Chondrocyte (in vitro differentiated cells): ENCODE results near the gene MECP2. TPM values are rescaled to one million over a fixed set of nuclear protein-coding genes. Genes with fewer than 3 reads are reported as not detected.
"Not testable (repeated sequence)": the region's sequence is repeated elsewhere in the genome, so short reads cannot be mapped to it uniquely, and the experiment has no call there.

Experiments used
- DNase-seq: peaks from one replicate; pipeline ENCODE4 v3.0.0; 2021; ENCODE audit warnings: mixed read lengths, low spot score
- H3K27ac Mint-ChIP-seq: one replicate; pipeline ENCODE4 v1.8.0; 2021; ENCODE audit warnings: mild to moderate bottlenecking, moderate library complexity, mixed read lengths; ENCODE audit not compliant: unreplicated experiment
- H3K27me3 Mint-ChIP-seq: 2 replicates; pipeline ENCODE4 v1.8.0; 2021; ENCODE audit warnings: low read depth, mixed read lengths
- H3K36me3 Mint-ChIP-seq: 2 replicates; pipeline ENCODE4 v1.8.0; 2021; ENCODE audit warnings: low read depth, mixed read lengths
- H3K4me1 Mint-ChIP-seq: 2 replicates; pipeline ENCODE4 v1.8.0; 2021; ENCODE audit warnings: low read depth, mild to moderate bottlenecking, mixed read lengths
- H3K4me3 Mint-ChIP-seq: one replicate; pipeline ENCODE4 v1.8.0; 2021; ENCODE audit warnings: mild to moderate bottlenecking, moderate library complexity, mixed read lengths; ENCODE audit not compliant: unreplicated experiment
- H3K9me3 Mint-ChIP-seq: 2 replicates; pipeline ENCODE4 v1.8.0; 2021; ENCODE audit warnings: low read depth, mixed read lengths
- CTCF ChIP-seq: fragments of 200-600 bp; sonication (generic); IDR thresholded peaks from 2 replicates; pipeline ENCODE4 v1.5.0; 2021; ENCODE audit warnings: antibody characterized with exemption, mild to moderate bottlenecking, moderate library complexity
- total RNA-seq: library from RNA; stranded (reverse); gene quantifications from 3 replicates; pipeline ENCODE4 v1.2.1, GENCODE V29; 2021

Gene MECP2
- total RNA-seq, 1 donor from 2014 or later: 32.3 TPM

- H3K36me3 Mint-ChIP-seq: no peaks in the 10 kb centered on the region
- H3K4me1 Mint-ChIP-seq: peaks cover 11% of the 10 kb centered on the region
- H3K9me3 Mint-ChIP-seq: no peaks in the 10 kb centered on the region
- no peak overlapping the region for H3K27ac Mint-ChIP-seq
- H3K4me3 Mint-ChIP-seq: no peak overlapping the region
- H3K27me3 Mint-ChIP-seq: no peaks in the 10 kb centered on the region
- DNase-seq: no peak
- TF ChIP-seq CTCF: no peak
These were observed 97.5 kb downstream of the MECP2 start for GRCh38 chrX:154000051-154000450.

- Mint-ChIP-seq H3K27ac (no peak overlapping the region), H3K4me3 (no peak overlapping the region), H3K27me3 (no peaks in the 10 kb centered on the region), H3K4me1 (peaks cover 11% of the 10 kb centered on the region), H3K9me3 (no peaks in the 10 kb centered on the region), H3K36me3 (no peaks in the 10 kb centered on the region)
- TF ChIP-seq CTCF: no peak
- no peak for DNase-seq
These were observed 98.0 kb downstream of the MECP2 start for GRCh38 chrX:153999359-154000037.

GRCh38 chrX:153995504-153995903 is 102.0 kb downstream of the MECP2 start:
- no peaks in the 10 kb centered on the region for H3K36me3 Mint-ChIP-seq
- TF ChIP-seq CTCF: no peak
- no peaks in the 10 kb centered on the region for H3K9me3 Mint-ChIP-seq
- DNase-seq: no peak
- no peaks in the 10 kb centered on the region for H3K27me3 Mint-ChIP-seq
- H3K4me1 Mint-ChIP-seq: no peaks in the 10 kb centered on the region
- H3K27ac Mint-ChIP-seq: no peak overlapping the region
- H3K4me3 Mint-ChIP-seq: no peak overlapping the region

- H3K9me3 Mint-ChIP-seq, H3K27me3 Mint-ChIP-seq, DNase-seq, H3K27ac Mint-ChIP-seq, H3K36me3 Mint-ChIP-seq, H3K4me3 Mint-ChIP-seq, H3K4me1 Mint-ChIP-seq: not testable (repeated sequence)
These were observed 103.1 kb downstream of the MECP2 start for GRCh38 chrX:153994398-153994797.

- Mint-ChIP-seq H3K27ac (no peak overlapping the region), H3K4me1 (no peaks in the 10 kb centered on the region), H3K4me3 (no peak overlapping the region), H3K36me3 (no peaks in the 10 kb centered on the region), H3K27me3 (no peaks in the 10 kb centered on the region), H3K9me3 (no peaks in the 10 kb centered on the region)
- no peak for TF ChIP-seq CTCF
- no peak for DNase-seq
These were observed 103.5 kb downstream of the MECP2 start for GRCh38 chrX:153993978-153994377.

GRCh38 chrX:153993079-153993478 is 104.4 kb downstream of the MECP2 start:
- TF ChIP-seq CTCF: no peak
- no peaks in the 10 kb centered on the region for H3K9me3 Mint-ChIP-seq

More at GRCh38 chrX:153993079-153993478, 104.4 kb downstream of the MECP2 start:
- no peaks in the 10 kb centered on the region for H3K27me3 Mint-ChIP-seq
- H3K4me1 Mint-ChIP-seq: no peaks in the 10 kb centered on the region
- no peak overlapping the region for H3K27ac Mint-ChIP-seq
- no peaks in the 10 kb centered on the region for H3K36me3 Mint-ChIP-seq
- DNase-seq: no peak
- no peak overlapping the region for H3K4me3 Mint-ChIP-seq
